CD4-positive, alpha-beta T cell treated with Interleukin-12 subunit alpha and Interleukin-12 subunit beta, for 1 hour (primary cell): ENCODE results near the gene PI4KA.
"Not testable (repeated sequence)": the region's sequence is repeated elsewhere in the genome, so short reads cannot be mapped to it uniquely, and the experiment has no call there.

Experiments
- DNase-seq: peaks from one replicate; pipeline ENCODE4 v3.0.0-alpha.2; 2020

The PI4KA gene

GRCh38 chr22:20720692-20721408 lies 137.8 kb downstream of the PI4KA start:
- no peak for DNase-seq

- not testable (repeated sequence) for DNase-seq
These were observed 139.9 kb downstream of the PI4KA start for GRCh38 chr22:20718727-20719126.

- not testable (repeated sequence) for DNase-seq
These were observed 140.6 kb downstream of the PI4KA start for GRCh38 chr22:20717981-20718380.

- DNase-seq: not testable (repeated sequence)
These were observed 141.3 kb downstream of the PI4KA start for GRCh38 chr22:20717213-20717866.

- not testable (repeated sequence) for DNase-seq
These were observed 145.5 kb downstream of the PI4KA start for GRCh38 chr22:20713116-20713515.

GRCh38 chr22:20709966-20710365 lies 148.6 kb downstream of the PI4KA start:
- DNase-seq: not testable (repeated sequence)

- not testable (repeated sequence) for DNase-seq
These were observed 151.0 kb downstream of the PI4KA start for GRCh38 chr22:20707549-20708118.

- DNase-seq: peak; percentile 18
These were observed 154.6 kb downstream of the PI4KA start for GRCh38 chr22:20703816-20704609.

GRCh38 chr22:20703414-20703806 lies 155.2 kb downstream of the PI4KA start:
- DNase-seq: not testable (repeated sequence)

- peak; percentile 95 for DNase-seq
These were observed 155.8 kb downstream of the PI4KA start for GRCh38 chr22:20702546-20703413.

- peak; percentile 31 for DNase-seq
These were observed 156.5 kb downstream of the PI4KA start for GRCh38 chr22:20702175-20702545.

- DNase-seq: not testable (repeated sequence)
These were observed 156.9 kb downstream of the PI4KA start for GRCh38 chr22:20701680-20702136.

- DNase-seq: not testable (repeated sequence)
These were observed 158.3 kb downstream of the PI4KA start for GRCh38 chr22:20700347-20700746.

GRCh38 chr22:20699856-20700255 lies 158.8 kb downstream of the PI4KA start:
- DNase-seq: not testable (repeated sequence)

GRCh38 chr22:20697481-20698113 lies 161.0 kb downstream of the PI4KA start:
- peak; percentile 89 for DNase-seq

- DNase-seq: not testable (repeated sequence)
These were observed 162.6 kb downstream of the PI4KA start for GRCh38 chr22:20696056-20696455.

GRCh38 chr22:20695205-20695604 lies 163.4 kb downstream of the PI4KA start:
- DNase-seq: not testable (repeated sequence)

GRCh38 chr22:20694256-20694655 lies 164.4 kb downstream of the PI4KA start:
- DNase-seq: not testable (repeated sequence)

GRCh38 chr22:20692926-20693325 lies 165.7 kb downstream of the PI4KA start:
- not testable (repeated sequence) for DNase-seq

GRCh38 chr22:20690586-20691317 lies 167.9 kb downstream of the PI4KA start:
- not testable (repeated sequence) for DNase-seq
